Glomerular endothelial cell (primary cell): ENCODE results near the gene RND3. TPM values are rescaled to one million over a fixed set of nuclear protein-coding genes. Genes with fewer than 3 reads are reported as not detected.

Experiments
- DNase-seq: peaks from one replicate; pipeline ENCODE4 v3.0.0-alpha.2; 2011; ENCODE audit warnings: low read depth, low spot score; ENCODE audit errors: extremely low read depth
- total RNA-seq: library from RNA; depleted of rRNA; stranded (reverse); fragments of >200 nt; gene quantifications from 2 replicates; pipeline ENCODE4 v1.2.3, GENCODE V29; 2015

The RND3 gene
- total RNA-seq, 1 donor from 2014 or later, result 101 TPM

GRCh38 chr2:150476809-150477302 lies 10.6 kb downstream of the RND3 start:
- no peak for DNase-seq

GRCh38 chr2:150476286-150476685 lies 11.2 kb downstream of the RND3 start:
- DNase-seq, result no peak

- DNase-seq, result no peak
Observed at GRCh38 chr2:150475479-150476250, 11.8 kb downstream of the RND3 start.

- no peak for DNase-seq
Observed at GRCh38 chr2:150474326-150475074, 13.0 kb downstream of the RND3 start.

GRCh38 chr2:150473767-150474166 lies 13.7 kb downstream of the RND3 start:
- DNase-seq, result no peak

- no peak for DNase-seq
Observed at GRCh38 chr2:150472511-150472899, 15.0 kb downstream of the RND3 start.

- DNase-seq, result no peak
Observed at GRCh38 chr2:150471813-150472510, 15.5 kb downstream of the RND3 start.

GRCh38 chr2:150470435-150470834 lies 17.0 kb downstream of the RND3 start:
- DNase-seq, result no peak

GRCh38 chr2:150469706-150470274 lies 17.7 kb downstream of the RND3 start:
- DNase-seq, result no peak

GRCh38 chr2:150468350-150468960 lies 19.0 kb downstream of the RND3 start:
- no peak for DNase-seq

GRCh38 chr2:150467621-150467963 lies 19.9 kb downstream of the RND3 start:
- no peak for DNase-seq

- no peak for DNase-seq
Observed at GRCh38 chr2:150466741-150467620, 20.5 kb downstream of the RND3 start.

GRCh38 chr2:150465703-150466569 lies 21.5 kb downstream of the RND3 start:
- no peak for DNase-seq

- no peak for DNase-seq
Observed at GRCh38 chr2:150464986-150465385, 22.5 kb downstream of the RND3 start.

- no peak for DNase-seq
Observed at GRCh38 chr2:150464270-150464669, 23.2 kb downstream of the RND3 start.

- DNase-seq, result no peak
Observed at GRCh38 chr2:150462770-150463169, 24.7 kb downstream of the RND3 start.

- no peak for DNase-seq
Observed at GRCh38 chr2:150459281-150459680, 28.2 kb downstream of the RND3 start.

- DNase-seq, result no peak
Observed at GRCh38 chr2:150450765-150451164, 36.7 kb downstream of the RND3 start.

- DNase-seq, result no peak
Observed at GRCh38 chr2:150449856-150450255, 37.6 kb downstream of the RND3 start.
